ENCODE results near the gene KLF7. TPM values are rescaled to one million over a fixed set of nuclear protein-coding genes. Genes with fewer than 3 reads are reported as not detected.

KLF7 gene
- total and polyA plus RNA-seq, 4 donors, result 1.9 to 11.5 (median 4.5) TPM

DNA sequence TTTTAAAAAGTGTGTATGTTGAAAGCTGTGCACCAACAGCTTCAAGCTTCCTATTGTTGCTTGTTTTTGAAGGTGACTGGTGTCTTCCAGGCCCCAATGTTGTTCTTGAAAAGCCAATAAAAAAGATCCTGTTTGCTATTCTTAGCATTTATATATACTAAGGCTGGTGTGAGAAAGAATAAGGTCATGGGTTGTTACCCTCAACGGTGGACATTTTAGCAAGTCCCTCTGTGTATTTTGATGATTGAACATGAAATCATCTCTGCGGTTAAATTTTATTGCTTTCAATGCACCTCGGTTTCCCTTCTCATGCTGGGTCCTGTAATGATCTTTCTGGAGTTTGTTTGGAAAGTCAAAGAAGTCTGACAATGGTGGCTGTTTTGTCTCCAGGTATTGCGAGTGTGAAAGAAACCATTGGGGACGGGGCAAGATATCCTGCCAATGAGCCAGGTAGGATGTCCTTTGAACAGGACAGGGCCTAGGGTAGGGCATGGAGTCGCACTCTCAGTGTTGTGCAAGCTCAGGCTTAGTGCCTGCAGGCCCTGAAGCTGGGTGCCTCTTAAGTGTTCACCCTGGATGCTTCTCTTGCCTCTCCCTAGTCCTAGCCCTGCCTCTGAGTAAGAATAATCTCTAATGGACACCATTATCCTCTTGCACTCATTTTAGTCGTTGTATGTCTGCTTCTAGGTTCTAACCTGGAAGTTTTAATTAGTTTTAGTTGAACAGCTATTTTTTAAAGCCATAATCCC is 16.0 kb upstream of the KLF7 start:
- no peaks in the 10 kb centered on the region for H3K4me1 ChIP-seq (ENCODE audit: control insufficient read depth in 4 of 4, insufficient read depth in 4 of 4, low read length in 3 of 4)
- WGBS, result 91% methylated on average over 7 of the region's 7 CpGs
- no peak overlapping the region for H3K9ac ChIP-seq (ENCODE audit: low read depth in 1 of 2, low read length in 2 of 2)
- no peak for DNase-seq (ENCODE audit: low spot score)
- no peaks in the 10 kb centered on the region for H3K27me3 ChIP-seq (ENCODE audit: control insufficient read depth in 4 of 4, insufficient read depth in 4 of 4, low read length in 3 of 4)
- H3K36me3 ChIP-seq (ENCODE audit: control insufficient read depth in 4 of 4, insufficient read depth in 3 of 4, low read depth in 1 of 4, low read length in 3 of 4), result no peaks in the 10 kb centered on the region
- TF ChIP-seq HNF4A (conservative IDR thresholded peaks at IDR 0.05) (no peak), RAD21 (IDR thresholded peaks at IDR 0.05) (no peak), TAF1 (conservative IDR thresholded peaks at IDR 0.05) (no peak), JUND (IDR thresholded peaks at IDR 0.05) (no peak)
- no peak overlapping the region for H3K4me3 ChIP-seq (ENCODE audit: low read depth in 1 of 3, low read length in 3 of 3)
- no peak overlapping the region for H3K27ac ChIP-seq (ENCODE audit: low read depth in 1 of 2, low read length in 2 of 2)
- peaks cover 0 to under 1% (median 0%) of the 10 kb centered on the region in 4 donors for H3K9me3 ChIP-seq (ENCODE audit: control insufficient read depth in 4 of 4, low read length in 3 of 4)

DNA sequence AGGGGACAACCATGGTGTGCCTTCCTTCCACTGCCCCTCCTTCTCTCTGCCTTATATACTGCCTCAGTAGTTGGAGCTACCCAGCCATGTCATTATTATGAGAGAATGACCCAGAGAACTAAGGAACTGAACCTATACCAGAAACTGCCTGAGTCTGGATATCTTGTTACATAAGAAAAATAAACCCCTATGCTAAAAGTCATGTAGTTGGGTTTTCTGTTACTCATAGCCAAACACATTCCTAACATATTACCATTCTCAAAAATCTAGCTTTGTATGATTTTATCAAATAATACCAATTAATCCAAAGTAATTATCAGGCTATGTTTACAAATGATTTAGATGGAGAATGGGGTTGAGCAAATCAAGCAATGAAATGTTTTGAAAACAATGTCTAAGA is 15.0 kb upstream of the KLF7 start:
- no peak for DNase-seq (ENCODE audit: low spot score)
- H3K27me3 ChIP-seq (ENCODE audit: control insufficient read depth in 4 of 4, insufficient read depth in 4 of 4, low read length in 3 of 4), result no peaks in the 10 kb centered on the region
- H3K27ac ChIP-seq (ENCODE audit: low read depth in 1 of 2, low read length in 2 of 2), result no peak overlapping the region
- no peaks in the 10 kb centered on the region for H3K4me1 ChIP-seq (ENCODE audit: control insufficient read depth in 4 of 4, insufficient read depth in 4 of 4, low read length in 3 of 4)
- no peak overlapping the region for H3K4me3 ChIP-seq (ENCODE audit: low read depth in 1 of 3, low read length in 3 of 3)
- no peak overlapping the region for H3K9ac ChIP-seq (ENCODE audit: low read depth in 1 of 2, low read length in 2 of 2)
- TF ChIP-seq YY1 (IDR thresholded peaks at IDR 0.05), result no peak
- TF ChIP-seq NR2F2 (IDR thresholded peaks at IDR 0.05), result no peak
- no peak for TF ChIP-seq FOXA1 (IDR thresholded peaks at IDR 0.05)
- no peak for TF ChIP-seq FOXA2 (IDR thresholded peaks at IDR 0.05)
- no peak for TF ChIP-seq GABPA (IDR thresholded peaks at IDR 0.05 in 1 of 2, conservative IDR thresholded peaks at IDR 0.05 in 1 of 2)
- TF ChIP-seq HNF4G (IDR thresholded peaks at IDR 0.05), result no peak
- no peak for TF ChIP-seq JUND (IDR thresholded peaks at IDR 0.05)
- TF ChIP-seq ZBTB33 (IDR thresholded peaks at IDR 0.05), result no peak
- no peak for TF ChIP-seq HNF4A (conservative IDR thresholded peaks at IDR 0.05)
- TF ChIP-seq, protein P1, sequence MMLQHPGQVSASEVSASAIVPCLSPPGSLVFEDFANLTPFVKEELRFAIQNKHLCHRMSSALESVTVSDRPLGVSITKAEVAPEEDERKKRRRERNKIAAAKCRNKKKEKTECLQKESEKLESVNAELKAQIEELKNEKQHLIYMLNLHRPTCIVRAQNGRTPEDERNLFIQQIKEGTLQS (IDR thresholded peaks at IDR 0.05), result no peak
- TF ChIP-seq, protein P2, sequence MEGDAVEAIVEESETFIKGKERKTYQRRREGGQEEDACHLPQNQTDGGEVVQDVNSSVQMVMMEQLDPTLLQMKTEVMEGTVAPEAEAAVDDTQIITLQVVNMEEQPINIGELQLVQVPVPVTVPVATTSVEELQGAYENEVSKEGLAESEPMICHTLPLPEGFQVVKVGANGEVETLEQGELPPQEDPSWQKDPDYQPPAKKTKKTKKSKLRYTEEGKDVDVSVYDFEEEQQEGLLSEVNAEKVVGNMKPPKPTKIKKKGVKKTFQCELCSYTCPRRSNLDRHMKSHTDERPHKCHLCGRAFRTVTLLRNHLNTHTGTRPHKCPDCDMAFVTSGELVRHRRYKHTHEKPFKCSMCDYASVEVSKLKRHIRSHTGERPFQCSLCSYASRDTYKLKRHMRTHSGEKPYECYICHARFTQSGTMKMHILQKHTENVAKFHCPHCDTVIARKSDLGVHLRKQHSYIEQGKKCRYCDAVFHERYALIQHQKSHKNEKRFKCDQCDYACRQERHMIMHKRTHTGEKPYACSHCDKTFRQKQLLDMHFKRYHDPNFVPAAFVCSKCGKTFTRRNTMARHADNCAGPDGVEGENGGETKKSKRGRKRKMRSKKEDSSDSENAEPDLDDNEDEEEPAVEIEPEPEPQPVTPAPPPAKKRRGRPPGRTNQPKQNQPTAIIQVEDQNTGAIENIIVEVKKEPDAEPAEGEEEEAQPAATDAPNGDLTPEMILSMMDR (IDR thresholded peaks at IDR 0.05; ENCODE audit: low read depth, low read length, missing input control), result no peak
- TF ChIP-seq RXRA (IDR thresholded peaks at IDR 0.05), result no peak
- TF ChIP-seq, protein P3, sequence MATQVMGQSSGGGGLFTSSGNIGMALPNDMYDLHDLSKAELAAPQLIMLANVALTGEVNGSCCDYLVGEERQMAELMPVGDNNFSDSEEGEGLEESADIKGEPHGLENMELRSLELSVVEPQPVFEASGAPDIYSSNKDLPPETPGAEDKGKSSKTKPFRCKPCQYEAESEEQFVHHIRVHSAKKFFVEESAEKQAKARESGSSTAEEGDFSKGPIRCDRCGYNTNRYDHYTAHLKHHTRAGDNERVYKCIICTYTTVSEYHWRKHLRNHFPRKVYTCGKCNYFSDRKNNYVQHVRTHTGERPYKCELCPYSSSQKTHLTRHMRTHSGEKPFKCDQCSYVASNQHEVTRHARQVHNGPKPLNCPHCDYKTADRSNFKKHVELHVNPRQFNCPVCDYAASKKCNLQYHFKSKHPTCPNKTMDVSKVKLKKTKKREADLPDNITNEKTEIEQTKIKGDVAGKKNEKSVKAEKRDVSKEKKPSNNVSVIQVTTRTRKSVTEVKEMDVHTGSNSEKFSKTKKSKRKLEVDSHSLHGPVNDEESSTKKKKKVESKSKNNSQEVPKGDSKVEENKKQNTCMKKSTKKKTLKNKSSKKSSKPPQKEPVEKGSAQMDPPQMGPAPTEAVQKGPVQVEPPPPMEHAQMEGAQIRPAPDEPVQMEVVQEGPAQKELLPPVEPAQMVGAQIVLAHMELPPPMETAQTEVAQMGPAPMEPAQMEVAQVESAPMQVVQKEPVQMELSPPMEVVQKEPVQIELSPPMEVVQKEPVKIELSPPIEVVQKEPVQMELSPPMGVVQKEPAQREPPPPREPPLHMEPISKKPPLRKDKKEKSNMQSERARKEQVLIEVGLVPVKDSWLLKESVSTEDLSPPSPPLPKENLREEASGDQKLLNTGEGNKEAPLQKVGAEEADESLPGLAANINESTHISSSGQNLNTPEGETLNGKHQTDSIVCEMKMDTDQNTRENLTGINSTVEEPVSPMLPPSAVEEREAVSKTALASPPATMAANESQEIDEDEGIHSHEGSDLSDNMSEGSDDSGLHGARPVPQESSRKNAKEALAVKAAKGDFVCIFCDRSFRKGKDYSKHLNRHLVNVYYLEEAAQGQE (IDR thresholded peaks at IDR 0.05), result no peak
- no peak for TF ChIP-seq SP1 (IDR thresholded peaks at IDR 0.05)
- TF ChIP-seq, protein P4, sequence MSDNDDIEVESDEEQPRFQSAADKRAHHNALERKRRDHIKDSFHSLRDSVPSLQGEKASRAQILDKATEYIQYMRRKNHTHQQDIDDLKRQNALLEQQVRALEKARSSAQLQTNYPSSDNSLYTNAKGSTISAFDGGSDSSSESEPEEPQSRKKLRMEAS (IDR thresholded peaks at IDR 0.05), result no peak
- no peaks in the 10 kb centered on the region for H3K36me3 ChIP-seq (ENCODE audit: control insufficient read depth in 4 of 4, insufficient read depth in 3 of 4, low read depth in 1 of 4, low read length in 3 of 4)
- no peaks in the 10 kb centered on the region for H3K9me3 ChIP-seq (ENCODE audit: control insufficient read depth in 4 of 4, low read length in 3 of 4)

Measured in liver (tissue), 9 donors.